GM21529 (cell line): ENCODE data around the gene GASK1B.

Experiments used
- ATAC-seq: cut with Tn5 transposase; IDR thresholded peaks from one replicate; pipeline ENCODE4 v1.9.1; 2021; ENCODE audit not compliant: unreplicated experiment

GASK1B gene

DNA sequence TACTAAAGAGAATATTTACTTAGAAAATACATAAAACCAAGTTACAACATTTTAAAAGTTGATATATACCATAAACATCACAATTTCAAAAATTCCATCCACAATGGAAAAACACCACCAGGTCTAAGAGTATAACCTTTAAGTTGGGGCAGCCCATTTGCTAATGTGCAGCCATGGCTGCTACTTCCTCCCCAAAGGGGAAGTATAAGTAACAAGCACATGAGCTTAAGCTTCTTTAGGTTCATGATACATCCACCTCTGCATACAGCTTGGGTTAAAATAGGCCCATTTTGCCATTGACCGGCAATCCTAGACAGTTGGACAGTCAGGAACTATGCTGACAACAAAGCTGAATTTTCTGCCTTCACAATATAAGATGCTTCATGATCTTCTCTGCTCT is 16.6 kb upstream of the GASK1B start:
- no peak for ATAC-seq

GRCh38 chr4:158186815-158187214 is 14.0 kb upstream of the GASK1B start:
- no peak for ATAC-seq

- ATAC-seq = no peak
These were observed 9.9 kb upstream of the GASK1B start for GRCh38 chr4:158182736-158183135.

GRCh38 chr4:158181906-158182305 is 9.1 kb upstream of the GASK1B start:
- ATAC-seq = no peak

GRCh38 chr4:158179465-158179864 is 6.6 kb upstream of the GASK1B start:
- ATAC-seq = no peak

DNA sequence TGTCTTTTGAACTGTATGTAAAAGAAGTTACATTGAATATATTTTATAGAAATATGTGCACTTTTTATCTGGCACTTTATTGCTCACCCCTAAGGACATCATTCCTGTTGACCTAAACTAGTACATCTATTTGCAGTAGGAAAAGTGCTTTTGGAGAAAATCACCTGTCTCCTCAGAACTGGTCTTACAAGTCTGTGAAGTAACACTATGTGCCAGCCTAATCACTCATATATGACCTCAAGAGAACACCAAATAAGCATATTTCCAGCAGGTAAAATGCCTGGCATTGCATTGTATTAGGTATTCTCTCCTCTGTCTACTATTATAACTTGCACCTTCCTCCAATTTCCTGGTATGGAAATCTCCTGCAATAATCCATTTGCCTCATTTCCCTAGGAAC is 4.0 kb upstream of the GASK1B start:
- no peak for ATAC-seq

DNA sequence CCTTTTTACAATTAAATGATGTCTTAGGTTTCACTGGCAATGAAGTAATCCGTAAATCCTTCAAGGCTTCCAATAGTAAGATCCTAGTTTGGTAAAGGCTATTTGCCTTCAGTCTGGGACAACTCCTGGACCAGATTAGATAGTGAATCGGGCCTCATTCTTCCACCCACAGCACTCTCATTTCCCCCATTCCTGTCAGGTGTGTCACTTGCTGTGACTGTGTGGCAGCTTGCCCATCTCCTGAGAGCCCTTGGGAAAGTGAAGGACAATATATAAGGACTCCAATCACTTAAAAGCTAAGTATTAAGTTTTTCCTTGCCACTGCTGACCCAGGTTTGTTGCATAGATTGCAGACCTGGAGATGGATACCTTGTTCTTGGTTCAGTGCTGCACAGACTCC is 3.3 kb upstream of the GASK1B start:
- ATAC-seq = no peak

DNA sequence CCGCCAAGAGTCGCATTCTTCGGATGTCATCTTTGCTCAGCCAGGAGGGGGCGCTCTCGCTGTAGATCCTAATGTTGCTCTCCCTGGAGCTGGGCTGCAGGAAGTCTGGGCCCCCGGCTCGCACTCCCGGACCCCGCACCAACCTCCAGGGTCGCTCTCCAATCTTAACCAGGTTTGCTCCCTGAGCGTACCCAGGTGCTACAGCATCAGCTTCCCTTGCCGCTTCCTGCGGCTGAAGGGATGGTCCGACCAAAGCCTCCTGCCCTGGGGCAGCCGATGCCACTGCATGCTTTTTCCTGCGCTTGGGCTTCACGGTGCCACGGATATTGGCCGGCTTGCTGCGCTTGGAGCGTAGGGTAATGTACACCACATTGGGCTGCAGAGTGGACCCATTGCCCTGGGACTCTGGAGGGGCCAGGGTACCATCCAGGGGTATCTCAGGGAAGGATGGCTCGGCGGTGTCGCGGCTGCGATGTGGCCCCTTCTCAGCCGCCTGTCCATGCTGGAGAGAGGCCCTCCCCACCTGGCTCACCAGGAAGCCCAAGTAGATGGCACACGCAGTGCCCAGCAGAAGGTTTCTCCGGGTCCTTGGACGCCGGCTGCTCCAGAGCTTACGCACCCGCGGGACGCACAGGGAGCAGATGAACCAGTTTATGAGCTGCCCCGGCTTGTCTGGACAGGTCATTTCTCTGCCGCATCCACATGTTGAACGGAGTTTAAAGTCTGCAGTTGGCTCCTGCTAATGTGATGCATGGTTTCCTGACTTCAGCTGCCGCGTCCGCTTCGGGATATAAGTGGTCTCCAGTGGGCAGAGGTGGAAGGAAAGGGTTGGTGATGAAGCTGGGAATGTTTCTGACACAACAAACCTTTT is 1.9 kb downstream of the GASK1B start:
- ATAC-seq = no peak

DNA sequence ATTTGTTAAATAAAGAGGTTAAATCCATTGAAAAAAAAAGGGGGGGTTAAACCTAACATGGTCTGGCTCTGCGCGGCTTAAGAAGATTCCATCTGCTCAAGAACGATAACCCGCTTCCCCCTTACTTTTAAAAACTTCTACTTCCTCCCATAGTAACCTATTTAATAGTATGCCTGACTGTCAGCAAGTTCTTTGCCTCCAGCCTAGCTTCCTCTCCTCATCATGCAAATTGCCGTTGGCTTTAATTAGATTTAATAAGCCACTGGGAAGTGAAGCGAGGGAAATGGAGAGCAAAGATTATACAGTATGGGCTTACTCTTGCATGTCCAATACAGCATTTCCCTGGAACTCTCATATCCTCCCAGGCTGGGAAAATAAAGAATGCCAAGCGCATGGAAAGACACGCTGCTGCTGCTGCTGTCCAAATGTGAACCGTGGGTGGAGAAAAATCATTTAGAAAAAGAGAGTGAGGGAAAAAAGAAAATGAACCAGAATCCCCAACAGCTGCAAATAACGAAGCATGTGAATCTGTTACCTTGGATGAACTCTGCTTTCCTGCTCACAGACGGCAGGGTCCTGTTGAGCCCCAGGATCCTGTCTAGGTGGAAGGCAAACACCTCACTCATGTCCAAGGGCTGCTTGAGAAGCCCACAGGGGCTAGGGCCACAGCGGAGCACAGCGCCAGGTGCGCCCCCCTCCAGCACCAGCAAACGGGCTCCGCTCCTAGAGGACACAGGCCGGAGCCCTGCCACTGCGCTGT is 2.7 kb downstream of the GASK1B start:
- no peak for ATAC-seq

- no peak for ATAC-seq
These were observed 3.3 kb downstream of the GASK1B start for GRCh38 chr4:158169506-158169905.

DNA sequence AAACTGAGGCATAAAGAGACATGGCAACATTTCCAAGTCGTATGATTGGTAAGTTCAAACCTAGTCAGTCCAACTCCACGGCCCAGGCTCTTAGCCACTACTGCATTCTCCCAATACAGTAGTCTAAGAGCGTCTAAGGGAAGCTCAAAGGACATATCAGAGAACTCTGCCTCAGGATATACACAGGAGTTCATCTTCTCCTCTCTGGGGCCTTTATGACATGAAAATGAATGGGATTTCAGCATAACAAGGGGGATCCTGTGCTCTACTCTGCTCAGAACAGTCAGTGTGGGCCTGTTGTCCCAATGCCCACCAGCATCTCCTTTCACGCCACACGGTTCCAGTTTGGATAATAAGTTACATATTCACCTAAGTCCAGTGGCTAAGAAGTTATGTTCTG is 4.2 kb downstream of the GASK1B start:
- no peak for ATAC-seq

GRCh38 chr4:158166701-158167100 is 6.1 kb downstream of the GASK1B start:
- no peak for ATAC-seq

DNA sequence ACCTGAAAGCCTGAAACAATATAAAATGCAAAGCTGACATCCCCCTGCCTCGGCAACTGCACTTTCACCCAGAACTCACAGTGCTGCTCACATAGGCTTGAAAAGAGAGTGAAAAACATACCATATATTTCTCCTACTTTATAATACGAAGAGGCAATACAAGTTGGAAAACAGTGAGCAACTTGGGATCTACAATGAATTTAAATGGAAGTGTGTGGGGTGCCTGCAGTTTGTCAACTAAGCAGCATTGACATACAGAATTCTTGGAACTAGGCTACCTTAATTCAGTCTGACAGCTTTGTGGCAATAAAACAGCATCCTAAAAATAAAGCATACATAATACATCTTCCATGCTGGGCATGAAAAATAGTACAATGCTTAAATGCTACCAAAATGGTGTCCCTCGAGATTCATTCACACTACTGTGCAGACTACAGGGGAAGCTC is 8.0 kb downstream of the GASK1B start:
- ATAC-seq = no peak

DNA sequence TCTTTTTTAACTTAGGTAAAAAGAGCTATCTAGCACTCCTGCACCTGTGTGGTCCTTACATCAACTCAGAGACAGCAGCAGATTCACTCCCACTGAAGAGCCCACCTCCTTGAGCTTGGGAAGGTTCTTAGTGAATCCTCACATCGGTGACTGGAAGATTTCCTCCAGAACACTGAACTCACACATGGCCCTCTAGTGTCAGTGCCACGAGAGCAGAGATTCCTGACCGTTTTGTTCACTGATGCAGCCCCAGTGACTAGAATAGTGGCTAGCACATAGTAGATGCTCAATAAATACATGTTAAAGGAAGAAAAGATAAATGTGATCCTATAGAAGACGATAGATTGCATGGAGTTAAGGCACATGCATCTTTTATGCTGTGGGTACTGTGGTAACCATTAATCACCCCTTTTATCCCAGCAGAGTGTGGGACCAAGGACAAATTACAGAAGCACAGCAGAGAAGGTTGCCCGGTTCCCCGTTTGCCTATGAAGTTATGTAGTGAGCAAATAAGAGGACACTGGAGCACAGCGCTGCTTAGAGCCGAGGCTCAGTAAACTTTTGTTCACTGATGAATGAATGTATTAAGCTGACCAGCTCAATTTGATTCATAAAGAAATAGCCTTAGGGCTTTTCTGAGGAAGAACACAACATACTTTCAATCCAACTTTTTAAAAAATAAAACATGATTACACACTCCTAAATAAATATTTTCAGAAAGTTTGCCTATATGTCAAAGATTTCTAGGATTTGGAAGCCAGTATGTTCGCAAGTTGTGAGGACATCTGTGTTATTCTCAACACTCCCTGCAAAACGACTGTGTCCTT is 8.7 kb downstream of the GASK1B start:
- ATAC-seq = no peak

- ATAC-seq = no peak
These were observed 10.2 kb downstream of the GASK1B start for GRCh38 chr4:158162631-158163030.

DNA sequence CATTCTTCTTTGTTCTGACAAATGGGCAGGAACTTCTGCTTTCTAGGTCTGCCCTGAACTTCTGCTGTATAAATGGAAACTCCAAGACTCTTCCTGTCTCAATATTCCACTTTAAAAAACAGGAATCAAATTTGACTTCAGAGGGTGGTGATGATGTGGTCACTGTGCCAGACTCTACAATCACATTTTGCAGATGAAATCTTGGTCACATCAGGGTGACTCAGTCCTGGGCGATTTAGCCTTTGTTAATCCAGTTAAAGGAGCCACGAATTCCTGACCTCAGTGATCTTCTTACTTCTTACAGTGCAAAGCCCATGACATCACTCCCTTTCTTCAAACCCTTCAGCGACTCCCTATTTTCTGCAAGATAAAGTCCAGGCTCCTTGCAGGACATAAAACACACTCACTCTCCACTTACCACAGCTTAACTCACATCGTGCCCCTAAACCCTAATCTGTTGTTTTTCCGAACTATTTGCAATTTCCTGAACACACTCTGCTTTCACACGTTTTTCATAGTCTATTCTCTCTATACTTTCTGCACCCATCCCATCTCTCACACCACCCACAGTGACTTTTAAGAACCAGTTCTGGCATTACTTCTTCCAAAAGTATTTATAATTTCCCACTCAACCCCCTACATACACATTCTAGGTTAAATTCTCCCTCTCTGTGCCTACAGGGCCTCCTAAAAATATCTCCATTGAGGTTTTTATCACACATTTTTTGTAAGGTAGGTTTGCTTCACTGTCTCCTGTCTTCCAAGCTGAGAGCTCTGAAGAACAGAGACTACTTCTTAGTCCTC is 11.1 kb downstream of the GASK1B start:
- no peak for ATAC-seq

GRCh38 chr4:158159718-158160094 is 13.1 kb downstream of the GASK1B start:
- no peak for ATAC-seq

DNA sequence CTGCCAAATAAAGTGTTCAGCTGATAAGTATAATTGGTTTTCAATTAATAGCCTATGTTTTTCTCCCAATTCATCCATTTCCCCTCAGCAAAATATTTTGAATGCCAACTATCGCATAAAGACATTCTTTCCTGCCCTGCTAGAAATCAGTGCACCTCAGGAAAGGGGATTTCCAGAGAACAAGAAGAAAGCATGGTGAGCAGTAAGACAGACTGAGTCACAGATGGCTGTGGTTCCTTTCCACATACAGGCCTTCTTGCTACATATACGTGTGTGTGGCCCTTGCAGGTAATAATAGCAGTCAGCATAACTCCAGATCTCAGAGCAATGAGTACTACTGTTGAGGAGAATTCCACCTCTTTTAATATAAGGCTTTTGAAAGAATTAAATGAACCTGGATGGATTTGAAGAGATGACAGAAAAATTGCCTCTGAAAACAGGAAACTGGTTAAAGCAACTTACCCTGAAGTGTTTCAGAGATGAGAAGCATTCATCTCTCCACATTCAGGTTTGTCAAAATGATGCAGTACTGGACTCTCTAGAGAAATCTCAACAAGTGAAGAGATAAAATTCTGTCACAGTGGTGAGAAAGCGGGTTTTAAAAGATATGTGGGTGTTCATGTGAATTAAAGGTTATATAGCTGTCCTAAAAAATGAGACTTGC is 13.6 kb downstream of the GASK1B start:
- no peak for ATAC-seq

- ATAC-seq = no peak
These were observed 15.4 kb downstream of the GASK1B start for GRCh38 chr4:158157412-158157811.
